SU-DHL-6 (cell line): Measurements from ENCODE around the gene GATD1.

ENCODE experiments used
- H2AFZ ChIP-seq: fragments of 200-600 bp; sonication (generic); 2 replicates; pipeline ENCODE4 v1.6.1; 2014; ENCODE audit warnings: low read depth, mild to moderate bottlenecking, moderate library complexity, mixed read lengths, antibody characterized with exemption, low read length; ENCODE audit not compliant: severe bottlenecking
- H3F3A ChIP-seq: fragments of 200-600 bp; shearing (Covaris generic); 2 replicates; pipeline ENCODE4 v1.6.0; 2016; ENCODE audit warnings: antibody characterized with exemption, mild to moderate bottlenecking; ENCODE audit not compliant: insufficient read depth
- H3K27ac ChIP-seq: fragments of 200-600 bp; sonication (generic); 2 replicates; pipeline ENCODE4 v1.5.1; 2016; ENCODE audit warnings: low read depth, mild to moderate bottlenecking, low read length, moderate library complexity, mixed read lengths
- H3K27me3 ChIP-seq: fragments of 200-600 bp; sonication (generic), shearing (Covaris generic); 2 replicates; pipeline ENCODE4 v1.6.0; 2014; ENCODE audit warnings: mild to moderate bottlenecking, low read length
- H3K36me3 ChIP-seq: fragments of 200-600 bp; sonication (generic); 2 replicates; pipeline ENCODE4 v1.6.1; 2014; ENCODE audit warnings: mild to moderate bottlenecking, low read length, mixed read lengths
- H3K4me2 ChIP-seq: fragments of 300-600, 200-600 bp; shearing (Covaris generic), sonication (generic); 2 replicates; pipeline ENCODE4 v1.6.0; 2014; ENCODE audit warnings: low read length, low read depth, mild to moderate bottlenecking; ENCODE audit not compliant: poor library complexity, severe bottlenecking
- H3K4me3 ChIP-seq: fragments of 200-600 bp; sonication (generic); 2 replicates; pipeline ENCODE4 v1.5.1; 2014; ENCODE audit warnings: antibody characterized with exemption, low read length, mild to moderate bottlenecking, mixed read lengths; ENCODE audit not compliant: insufficient read depth, poor library complexity, severe bottlenecking
- H3K79me2 ChIP-seq: fragments of 200-600 bp; sonication (generic); 2 replicates; pipeline ENCODE4 v1.6.1; 2014; ENCODE audit warnings: mild to moderate bottlenecking, low read length, moderate library complexity; ENCODE audit not compliant: insufficient read depth
- H3K9ac ChIP-seq: fragments of 200-600 bp; sonication (generic); 2 replicates; pipeline ENCODE4 v1.7.0; 2014; ENCODE audit warnings: mild to moderate bottlenecking, low read length
- H3K9me2 ChIP-seq: fragments of 200-600 bp; sonication (generic); replicated peaks from 2 replicates; pipeline ENCODE4 v1.6.1; 2014; ENCODE audit warnings: low read length; ENCODE audit not compliant: insufficient read depth
- H3K9me3 ChIP-seq: fragments of 200-600 bp; sonication (generic); 2 replicates; pipeline ENCODE4 v1.6.1; 2014; ENCODE audit warnings: low read length, mixed read lengths; ENCODE audit not compliant: insufficient read depth
- H4K20me1 ChIP-seq: fragments of 200-600 bp; sonication (generic); 2 replicates; pipeline ENCODE4 v1.6.1; 2014; ENCODE audit warnings: low read depth, mild to moderate bottlenecking, antibody characterized with exemption, low read length, moderate library complexity, mixed read lengths
- EZH2phosphoT487 ChIP-seq: fragments of 200-600 bp; sonication (generic), shearing (Covaris generic); conservative IDR thresholded peaks from 2 replicates; pipeline ENCODE4 v1.6.1; 2018; ENCODE audit warnings: mild to moderate bottlenecking, antibody characterized with exemption, low read length, moderate library complexity, mixed read lengths
- TF ChIP-seq, protein P1 (sequence below): fragments of 200-600 bp; sonication (generic); IDR thresholded peaks from one replicate; pipeline ENCODE4 v1.5.1; 2017; ENCODE audit warnings: antibody characterized with exemption, mild to moderate bottlenecking, low read length, moderate library complexity; ENCODE audit not compliant: insufficient read depth, poor library complexity, severe bottlenecking

The GATD1 gene

DNA sequence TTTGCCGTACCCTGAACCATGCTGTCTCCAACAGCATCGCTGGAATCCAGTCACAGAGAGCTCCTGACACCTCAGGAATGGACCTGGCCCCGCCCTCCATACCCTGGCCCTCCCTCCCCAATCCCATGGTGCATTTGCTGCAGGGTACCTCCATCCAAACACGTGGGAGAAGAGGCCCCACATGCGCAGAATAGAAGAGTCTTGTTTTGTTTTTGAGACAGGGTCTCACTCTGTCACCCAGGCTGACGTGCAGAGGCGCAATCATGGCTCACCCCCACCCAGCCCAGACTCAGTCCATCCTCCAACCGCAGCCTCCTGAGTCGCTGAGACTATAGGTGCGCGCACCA lies 39.1 kb upstream of the GATD1 start:
- H3K79me2 ChIP-seq = peaks cover 4% of the 10 kb centered on the region
- no peaks in the 10 kb centered on the region for H3K27me3 ChIP-seq
- H3K9me3 ChIP-seq = no peaks in the 10 kb centered on the region
- H3F3A ChIP-seq = peaks cover 27% of the 10 kb centered on the region
- no peaks in the 10 kb centered on the region for H3K9me2 ChIP-seq
- H3K4me3 ChIP-seq = no peak overlapping the region
- peaks cover 14% of the 10 kb centered on the region for H3K36me3 ChIP-seq
- H3K27ac ChIP-seq = no peak overlapping the region
- H4K20me1 ChIP-seq = no peaks in the 10 kb centered on the region; the same call in 1 of the 2 replicates
- TF ChIP-seq EZH2phosphoT487 = no peak
- TF ChIP-seq, protein P1, sequence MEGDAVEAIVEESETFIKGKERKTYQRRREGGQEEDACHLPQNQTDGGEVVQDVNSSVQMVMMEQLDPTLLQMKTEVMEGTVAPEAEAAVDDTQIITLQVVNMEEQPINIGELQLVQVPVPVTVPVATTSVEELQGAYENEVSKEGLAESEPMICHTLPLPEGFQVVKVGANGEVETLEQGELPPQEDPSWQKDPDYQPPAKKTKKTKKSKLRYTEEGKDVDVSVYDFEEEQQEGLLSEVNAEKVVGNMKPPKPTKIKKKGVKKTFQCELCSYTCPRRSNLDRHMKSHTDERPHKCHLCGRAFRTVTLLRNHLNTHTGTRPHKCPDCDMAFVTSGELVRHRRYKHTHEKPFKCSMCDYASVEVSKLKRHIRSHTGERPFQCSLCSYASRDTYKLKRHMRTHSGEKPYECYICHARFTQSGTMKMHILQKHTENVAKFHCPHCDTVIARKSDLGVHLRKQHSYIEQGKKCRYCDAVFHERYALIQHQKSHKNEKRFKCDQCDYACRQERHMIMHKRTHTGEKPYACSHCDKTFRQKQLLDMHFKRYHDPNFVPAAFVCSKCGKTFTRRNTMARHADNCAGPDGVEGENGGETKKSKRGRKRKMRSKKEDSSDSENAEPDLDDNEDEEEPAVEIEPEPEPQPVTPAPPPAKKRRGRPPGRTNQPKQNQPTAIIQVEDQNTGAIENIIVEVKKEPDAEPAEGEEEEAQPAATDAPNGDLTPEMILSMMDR = no peak
- no peak overlapping the region for H3K9ac ChIP-seq
- H2AFZ ChIP-seq = no peak overlapping the region
- no peak overlapping the region for H3K4me2 ChIP-seq

DNA sequence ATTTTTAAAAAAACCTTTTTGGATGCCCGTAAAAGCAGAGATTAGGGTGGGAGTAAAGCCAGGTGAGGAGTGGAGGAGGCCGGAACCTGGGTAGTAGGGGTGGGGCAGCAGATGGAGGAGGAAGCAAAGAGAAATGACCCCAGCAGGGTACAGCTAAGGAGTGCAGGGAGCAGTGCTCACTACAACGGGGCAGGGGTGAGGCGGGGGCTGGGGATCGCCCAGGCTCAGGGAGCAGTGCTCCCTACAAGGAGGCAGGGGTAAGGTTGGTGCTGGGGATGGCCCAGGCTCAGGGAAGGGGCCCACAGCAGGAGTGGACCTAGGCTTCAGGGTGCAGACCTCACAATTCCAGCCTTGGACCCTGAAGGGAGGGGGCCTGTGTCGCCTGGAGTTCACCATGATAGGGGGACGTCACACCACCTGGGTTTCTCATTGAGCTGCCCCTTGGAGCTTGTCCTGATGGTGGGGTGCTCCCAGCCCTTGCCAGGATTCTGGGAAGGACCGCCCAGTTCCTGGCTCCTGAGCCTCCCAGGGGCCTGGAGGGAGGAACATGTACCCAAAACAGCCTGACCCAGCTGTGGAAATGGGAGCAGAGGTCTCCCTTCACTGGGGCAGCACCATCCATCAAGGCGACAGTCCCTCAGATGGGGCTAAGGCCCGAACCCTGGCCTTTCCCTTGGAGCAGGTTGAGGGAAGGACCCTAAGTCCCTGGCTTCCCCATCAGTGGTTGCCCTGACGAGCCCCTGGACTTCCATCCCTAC lies 38.6 kb upstream of the GATD1 start:
- TF ChIP-seq, protein P1 = no peak
- TF ChIP-seq EZH2phosphoT487 = no peak
- peaks cover 19% of the 10 kb centered on the region for H3K36me3 ChIP-seq
- H3F3A ChIP-seq = peaks cover 33% of the 10 kb centered on the region

DNA sequence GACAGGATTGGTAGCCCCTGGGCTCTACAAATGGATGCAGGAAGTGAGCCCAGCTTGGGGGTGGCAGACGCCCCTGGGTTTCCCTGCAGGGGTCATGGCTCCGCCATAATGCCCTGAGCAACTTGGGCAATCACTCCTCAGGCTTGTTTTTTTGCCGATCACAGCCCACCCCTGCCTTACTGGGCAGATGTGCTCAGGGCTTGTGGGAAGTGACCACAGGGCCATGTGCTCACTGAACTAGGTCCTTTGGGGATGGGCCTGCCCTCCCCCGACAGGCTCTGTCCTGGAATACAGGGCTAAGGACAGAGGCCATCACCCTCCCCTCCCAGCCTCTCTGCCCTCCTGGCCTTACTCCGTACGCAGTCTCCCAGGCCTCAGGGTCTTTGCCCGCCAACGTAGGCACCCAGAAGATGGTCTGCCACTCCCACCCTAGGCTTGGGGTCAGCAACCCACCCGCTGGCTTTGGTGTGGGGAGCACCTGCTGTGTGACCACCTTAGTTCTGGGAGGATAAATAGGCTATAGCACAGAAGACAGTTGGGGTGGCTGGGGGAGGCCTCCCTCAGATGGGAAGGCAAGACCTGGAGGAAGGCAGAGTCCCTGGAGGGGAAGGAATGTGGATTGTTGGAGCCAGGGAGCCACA lies 36.3 kb upstream of the GATD1 start:
- Histone ChIP-seq H4K20me1 (peaks cover 10% of the 10 kb centered on the region; the same call in 1 of the 2 replicates), H3F3A (peaks cover 43% of the 10 kb centered on the region), H3K9ac (no peak overlapping the region), H3K4me3 (no peak overlapping the region), H3K27me3 (no peaks in the 10 kb centered on the region), H3K4me2 (no peak overlapping the region), H3K79me2 (peaks cover 27% of the 10 kb centered on the region), H3K9me2 (no peaks in the 10 kb centered on the region), H3K27ac (no peak overlapping the region), H3K36me3 (peaks cover 25% of the 10 kb centered on the region), H3K9me3 (no peaks in the 10 kb centered on the region), H2AFZ (no peak overlapping the region)
- TF ChIP-seq EZH2phosphoT487 = no peak
- TF ChIP-seq, protein P1 = no peak

More for the DNA sequence above, 38.6 kb upstream of the GATD1 start:
- H3K4me2 ChIP-seq = no peak overlapping the region
- H3K27me3 ChIP-seq = no peaks in the 10 kb centered on the region
- peaks cover 10% of the 10 kb centered on the region for H3K79me2 ChIP-seq
- no peak overlapping the region for H3K4me3 ChIP-seq
- no peak overlapping the region for H3K27ac ChIP-seq
- H3K9me2 ChIP-seq = no peaks in the 10 kb centered on the region
- H2AFZ ChIP-seq = no peak overlapping the region
- no peak overlapping the region for H3K9ac ChIP-seq
- H3K9me3 ChIP-seq = no peaks in the 10 kb centered on the region
- peaks cover 3% of the 10 kb centered on the region; the same call in 1 of the 2 replicates for H4K20me1 ChIP-seq
